Uterus (tissue), 2 donors: ENCODE results near the gene NSFL1C.

Experiments used
- POLR2A ChIP-seq, 2 donors: fragments of 450-650 bp; IDR thresholded peaks; one replicate each; pipeline ENCODE4 v1.6.1; 2016; ENCODE audit warnings: antibody characterized with exemption in 2 of 2, mild to moderate bottlenecking in 1 of 2, moderate library complexity in 1 of 2
- TF ChIP-seq, protein P1 (sequence below), 4 experiments: fragments of 200-600 bp in 2 of 4; fragments of 450-650 bp in 2 of 4; sonication (generic) in 2 of 4; IDR thresholded peaks; one replicate each; pipeline ENCODE4 v1.5.1; 2016 to 2019; ENCODE audit warnings: antibody characterized with exemption in 4 of 4, mild to moderate bottlenecking in 2 of 4, moderate library complexity in 1 of 4

DNA sequence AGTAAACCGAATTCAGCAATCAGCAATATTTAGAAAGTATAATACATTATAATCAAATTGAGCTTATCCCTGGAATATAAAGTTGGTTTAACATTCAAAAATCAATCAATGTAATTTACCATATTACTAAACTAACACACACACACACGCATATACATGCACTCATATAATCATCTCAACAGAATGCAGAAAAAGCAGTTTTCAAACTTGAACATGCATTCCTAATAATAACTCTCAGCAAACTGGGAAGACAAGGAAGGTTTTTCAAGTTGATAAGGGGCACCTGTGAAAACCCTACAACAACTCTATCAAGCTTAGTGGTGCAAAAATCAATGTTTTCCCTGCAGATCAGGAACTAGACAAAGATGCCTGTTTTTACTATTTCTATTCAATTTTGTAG is 19.9 kb upstream of the NSFL1C start:
- TF ChIP-seq, protein P1, sequence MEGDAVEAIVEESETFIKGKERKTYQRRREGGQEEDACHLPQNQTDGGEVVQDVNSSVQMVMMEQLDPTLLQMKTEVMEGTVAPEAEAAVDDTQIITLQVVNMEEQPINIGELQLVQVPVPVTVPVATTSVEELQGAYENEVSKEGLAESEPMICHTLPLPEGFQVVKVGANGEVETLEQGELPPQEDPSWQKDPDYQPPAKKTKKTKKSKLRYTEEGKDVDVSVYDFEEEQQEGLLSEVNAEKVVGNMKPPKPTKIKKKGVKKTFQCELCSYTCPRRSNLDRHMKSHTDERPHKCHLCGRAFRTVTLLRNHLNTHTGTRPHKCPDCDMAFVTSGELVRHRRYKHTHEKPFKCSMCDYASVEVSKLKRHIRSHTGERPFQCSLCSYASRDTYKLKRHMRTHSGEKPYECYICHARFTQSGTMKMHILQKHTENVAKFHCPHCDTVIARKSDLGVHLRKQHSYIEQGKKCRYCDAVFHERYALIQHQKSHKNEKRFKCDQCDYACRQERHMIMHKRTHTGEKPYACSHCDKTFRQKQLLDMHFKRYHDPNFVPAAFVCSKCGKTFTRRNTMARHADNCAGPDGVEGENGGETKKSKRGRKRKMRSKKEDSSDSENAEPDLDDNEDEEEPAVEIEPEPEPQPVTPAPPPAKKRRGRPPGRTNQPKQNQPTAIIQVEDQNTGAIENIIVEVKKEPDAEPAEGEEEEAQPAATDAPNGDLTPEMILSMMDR (IDR thresholded peaks at IDR 0.05) = no peak
- no peak for TF ChIP-seq POLR2A (IDR thresholded peaks at IDR 0.05)
